ENCODE measurements around the gene KCNMA1.

Gene KCNMA1

DNA sequence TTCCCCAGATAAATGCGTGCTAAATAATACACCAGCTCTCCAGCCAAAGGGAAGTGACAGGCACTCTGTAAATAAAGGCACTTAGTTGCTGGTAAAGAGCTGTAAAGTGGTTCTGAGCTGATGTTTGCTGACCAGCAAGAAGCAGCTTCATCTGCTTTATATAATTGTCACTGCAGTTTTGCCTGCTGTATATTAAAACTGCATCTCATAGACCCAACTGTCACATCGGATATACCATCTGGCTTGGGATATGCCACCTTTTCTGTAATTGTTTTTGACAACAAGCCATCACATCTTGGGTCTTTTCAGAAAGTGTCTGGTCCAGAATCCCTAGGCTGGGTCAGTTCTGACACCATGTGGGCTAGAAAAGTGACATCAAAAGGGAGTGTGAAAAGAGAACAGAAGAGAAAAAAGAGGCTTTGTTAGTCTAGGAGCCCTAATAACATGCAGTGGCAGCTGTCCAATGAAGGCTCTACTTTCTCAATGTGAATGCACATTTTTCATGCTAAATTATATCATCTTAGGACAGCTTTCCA lies 697.6 kb downstream of the KCNMA1 start:
- TF ChIP-seq, protein P1, sequence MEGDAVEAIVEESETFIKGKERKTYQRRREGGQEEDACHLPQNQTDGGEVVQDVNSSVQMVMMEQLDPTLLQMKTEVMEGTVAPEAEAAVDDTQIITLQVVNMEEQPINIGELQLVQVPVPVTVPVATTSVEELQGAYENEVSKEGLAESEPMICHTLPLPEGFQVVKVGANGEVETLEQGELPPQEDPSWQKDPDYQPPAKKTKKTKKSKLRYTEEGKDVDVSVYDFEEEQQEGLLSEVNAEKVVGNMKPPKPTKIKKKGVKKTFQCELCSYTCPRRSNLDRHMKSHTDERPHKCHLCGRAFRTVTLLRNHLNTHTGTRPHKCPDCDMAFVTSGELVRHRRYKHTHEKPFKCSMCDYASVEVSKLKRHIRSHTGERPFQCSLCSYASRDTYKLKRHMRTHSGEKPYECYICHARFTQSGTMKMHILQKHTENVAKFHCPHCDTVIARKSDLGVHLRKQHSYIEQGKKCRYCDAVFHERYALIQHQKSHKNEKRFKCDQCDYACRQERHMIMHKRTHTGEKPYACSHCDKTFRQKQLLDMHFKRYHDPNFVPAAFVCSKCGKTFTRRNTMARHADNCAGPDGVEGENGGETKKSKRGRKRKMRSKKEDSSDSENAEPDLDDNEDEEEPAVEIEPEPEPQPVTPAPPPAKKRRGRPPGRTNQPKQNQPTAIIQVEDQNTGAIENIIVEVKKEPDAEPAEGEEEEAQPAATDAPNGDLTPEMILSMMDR (conservative IDR thresholded peaks at IDR 0.05; ENCODE audit: low read depth, low read length), result no peak
- no peak overlapping the region for H3K4me3 ChIP-seq (ENCODE audit: low read length)
- no peak for DNase-seq (ENCODE audit: low read depth)

DNA sequence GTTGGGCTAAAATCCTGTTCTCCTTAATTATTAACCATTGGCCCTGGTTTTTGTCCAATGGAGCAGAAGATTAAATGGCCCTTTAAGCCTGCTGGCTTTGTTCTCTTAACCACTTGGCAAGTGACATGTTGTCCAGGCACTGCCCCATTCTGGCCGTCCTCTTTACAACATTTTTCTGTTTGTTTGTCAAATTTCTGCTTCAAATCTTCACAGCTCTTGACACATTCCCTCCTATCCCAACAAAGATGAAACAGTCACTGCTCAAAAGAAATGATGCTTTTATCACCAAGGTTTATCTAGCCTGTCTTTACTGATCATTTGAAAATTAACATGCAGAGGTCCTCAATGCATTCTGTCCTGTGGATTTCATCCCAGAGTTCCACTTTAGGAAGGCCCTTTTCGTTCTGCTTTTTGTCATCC lies 700.4 kb downstream of the KCNMA1 start:
- no peak for DNase-seq (ENCODE audit: low read depth)
- TF ChIP-seq, protein P1 (conservative IDR thresholded peaks at IDR 0.05; ENCODE audit: low read depth, low read length), result no peak
- no peak overlapping the region for H3K4me3 ChIP-seq (ENCODE audit: low read length)

DNA sequence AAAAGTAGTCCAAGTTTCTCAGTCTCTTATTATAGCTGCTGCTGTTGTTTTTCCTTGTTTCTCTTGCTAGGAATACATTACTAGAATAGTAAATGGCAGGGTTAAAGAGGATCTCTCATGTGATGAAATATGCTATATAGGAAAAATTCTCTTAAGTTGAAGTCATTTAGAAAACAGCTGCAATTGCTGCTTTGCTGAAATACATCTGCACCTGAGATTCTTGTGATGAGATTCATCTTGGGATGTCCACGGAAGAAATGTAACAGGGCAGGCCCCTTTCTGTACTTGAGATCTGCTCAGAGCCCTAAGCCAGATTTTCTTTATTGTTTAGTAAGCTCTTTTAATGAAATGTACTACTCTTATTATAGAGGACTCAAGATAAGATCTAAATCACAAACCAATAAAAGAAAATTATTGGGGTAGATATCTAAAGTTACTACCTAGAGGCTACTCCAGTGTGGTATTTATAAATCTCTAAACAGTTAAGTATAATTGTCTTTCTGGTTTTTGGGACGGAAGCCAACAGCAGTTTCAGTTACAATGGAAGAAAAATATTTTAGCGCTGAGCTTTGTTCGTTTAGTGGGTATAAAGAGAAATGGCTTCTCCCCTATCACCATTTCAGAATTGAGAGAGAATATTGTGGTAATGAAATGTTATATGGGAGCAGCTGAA lies 701.5 kb downstream of the KCNMA1 start:
- no peak for DNase-seq (ENCODE audit: low read depth)
- H3K4me3 ChIP-seq (ENCODE audit: low read length), result no peak overlapping the region
- TF ChIP-seq, protein P1 (conservative IDR thresholded peaks at IDR 0.05; ENCODE audit: low read depth, low read length), result no peak

DNA sequence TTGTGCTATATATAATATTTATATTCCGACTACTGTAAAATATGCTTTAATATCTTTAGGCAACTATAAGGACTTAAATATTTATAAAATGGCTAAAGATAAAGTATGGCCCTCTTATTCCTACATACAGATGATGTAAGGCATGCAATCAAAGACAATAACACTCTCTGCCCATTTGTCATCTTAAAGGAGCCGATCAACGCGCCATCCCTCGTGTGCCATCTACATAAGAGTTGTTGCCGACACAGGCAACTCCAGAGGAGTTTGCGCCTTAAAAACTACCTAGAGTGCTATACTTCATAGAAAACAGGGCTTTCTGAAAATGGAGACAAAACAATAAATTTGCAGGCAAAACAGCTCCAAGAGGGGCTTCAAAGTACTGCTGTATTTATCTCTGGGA lies 709.0 kb downstream of the KCNMA1 start:
- no peak overlapping the region for H3K4me3 ChIP-seq (ENCODE audit: low read length)
- TF ChIP-seq, protein P1 (conservative IDR thresholded peaks at IDR 0.05; ENCODE audit: low read depth, low read length), result no peak
- no peak for DNase-seq (ENCODE audit: low read depth)

DNA sequence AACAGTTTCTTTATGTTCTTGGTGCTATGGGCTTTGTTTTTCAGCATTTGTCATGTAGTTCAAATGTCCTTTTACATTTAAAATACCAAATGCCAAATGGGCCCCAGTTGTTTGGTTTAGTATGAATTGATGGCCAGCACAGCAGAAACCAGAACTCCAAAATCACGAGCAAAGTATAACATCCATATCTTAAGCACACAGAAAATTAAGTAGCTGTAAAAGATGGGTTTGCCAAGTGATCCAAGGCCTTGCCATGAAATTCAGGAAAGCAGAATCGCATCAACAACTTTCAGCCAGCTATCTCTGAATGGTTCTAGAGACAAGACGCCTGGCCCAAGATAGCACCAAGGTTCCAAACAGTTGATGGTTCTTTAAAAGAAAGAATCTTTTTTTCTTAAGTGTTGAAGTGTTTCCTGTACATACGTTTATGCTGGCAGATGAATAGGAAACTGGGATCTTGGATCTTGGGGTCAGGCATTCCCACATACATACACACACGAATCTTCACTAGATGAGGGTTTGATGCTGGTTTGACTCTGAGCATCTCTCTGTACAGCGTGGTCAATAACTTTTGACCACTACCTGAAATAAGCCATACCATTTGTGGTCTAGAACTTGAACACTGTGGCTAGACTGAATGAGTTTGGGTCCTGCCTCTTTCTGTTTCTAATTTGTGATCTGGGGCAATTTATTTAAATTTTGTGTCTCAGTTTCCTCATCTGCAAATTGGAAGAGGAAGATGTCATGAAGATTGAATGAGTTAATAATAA lies 711.8 kb downstream of the KCNMA1 start:
- no peak for DNase-seq (ENCODE audit: low read depth)
- TF ChIP-seq, protein P1 (conservative IDR thresholded peaks at IDR 0.05; ENCODE audit: low read depth, low read length), result no peak
- no peak overlapping the region for H3K4me3 ChIP-seq (ENCODE audit: low read length)

DNA sequence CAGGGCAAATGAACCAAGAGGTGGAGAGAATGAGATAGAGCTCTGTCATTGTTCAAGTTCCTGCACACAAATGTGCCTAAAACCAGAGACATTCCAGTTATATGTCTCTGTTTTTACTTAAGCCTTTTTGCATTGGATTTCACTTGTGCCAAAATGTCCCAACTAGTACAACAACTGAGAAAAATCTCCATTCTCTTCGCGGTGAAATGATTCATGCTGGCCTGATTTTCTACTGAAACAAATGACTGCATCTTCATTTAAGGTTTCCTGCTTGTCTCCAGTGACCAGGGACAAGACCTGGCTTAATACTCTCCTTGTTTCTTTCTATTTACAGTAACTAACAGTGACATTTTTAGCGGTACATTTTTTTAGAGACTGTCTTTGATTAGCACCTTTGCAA lies 714.9 kb downstream of the KCNMA1 start:
- no peak overlapping the region for H3K4me3 ChIP-seq (ENCODE audit: low read length)
- TF ChIP-seq, protein P1 (conservative IDR thresholded peaks at IDR 0.05; ENCODE audit: low read depth, low read length), result no peak
- no peak for DNase-seq (ENCODE audit: low read depth)

Measured in retinal pigment epithelial cell (primary cell).